Muscle of arm (tissue), 12 donors: Measurements from ENCODE around the gene RPN1. TPM values are rescaled to one million over a fixed set of nuclear protein-coding genes. Genes with fewer than 3 reads are reported as not detected.
"Not testable (repeated sequence)": the region's sequence is repeated elsewhere in the genome, so short reads cannot be mapped to it uniquely, and the experiment has no call there.

ENCODE experiments used
- DNase-seq: peaks from one replicate; pipeline ENCODE4 v3.0.0-alpha.2; 2013
- polyA plus RNA-seq, 12 donors: library from polyadenylated mRNA; unstranded; fragments of 120-200 nt; gene quantifications; one replicate each; pipeline ENCODE4 v1.2.1, GENCODE V29; 2013; ENCODE audit not compliant: insufficient read length in 12 of 12

Gene RPN1
- polyA plus RNA-seq, 12 donors: 90.9 to 132 (median 102) TPM; not detected in 1

DNA sequence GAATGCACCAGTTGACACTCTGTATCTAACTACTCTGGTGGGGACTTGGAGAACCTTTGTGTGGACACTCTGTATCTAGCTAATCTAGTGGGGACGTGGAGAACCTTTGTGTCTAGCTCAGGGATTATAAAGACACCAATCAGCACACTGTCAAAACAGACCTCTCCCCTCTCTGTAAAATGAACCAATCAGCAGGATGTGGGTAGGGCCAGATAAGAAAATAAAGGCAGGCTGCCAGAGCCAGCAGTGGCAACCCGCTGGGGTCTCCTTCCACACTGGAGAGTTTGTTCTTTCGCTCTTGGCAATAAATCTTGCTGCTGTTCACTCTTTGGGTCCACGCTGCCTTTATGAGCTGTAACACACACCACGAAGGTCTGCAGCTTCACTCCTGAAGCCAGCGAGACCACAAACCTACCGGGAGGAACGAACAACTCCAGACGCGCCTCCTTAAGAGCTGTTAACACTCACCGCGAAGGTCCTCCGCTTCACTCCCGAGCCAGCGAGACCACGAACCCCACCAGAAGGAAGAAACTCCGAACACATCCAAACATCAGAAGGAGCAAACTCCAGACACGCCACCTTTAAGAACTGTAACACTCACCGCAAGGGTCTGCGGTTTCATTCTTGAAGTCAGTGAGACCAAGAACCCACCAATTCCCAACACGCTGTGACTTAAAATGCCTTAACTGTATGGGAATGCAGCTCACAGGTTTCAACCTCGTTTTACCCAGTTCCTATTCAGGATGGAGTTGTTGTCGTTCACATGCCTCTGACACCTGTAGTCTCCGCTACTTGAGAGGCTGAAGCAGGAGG lies 3.6 kb upstream of the RPN1 start:
- not testable (repeated sequence) for DNase-seq

DNA sequence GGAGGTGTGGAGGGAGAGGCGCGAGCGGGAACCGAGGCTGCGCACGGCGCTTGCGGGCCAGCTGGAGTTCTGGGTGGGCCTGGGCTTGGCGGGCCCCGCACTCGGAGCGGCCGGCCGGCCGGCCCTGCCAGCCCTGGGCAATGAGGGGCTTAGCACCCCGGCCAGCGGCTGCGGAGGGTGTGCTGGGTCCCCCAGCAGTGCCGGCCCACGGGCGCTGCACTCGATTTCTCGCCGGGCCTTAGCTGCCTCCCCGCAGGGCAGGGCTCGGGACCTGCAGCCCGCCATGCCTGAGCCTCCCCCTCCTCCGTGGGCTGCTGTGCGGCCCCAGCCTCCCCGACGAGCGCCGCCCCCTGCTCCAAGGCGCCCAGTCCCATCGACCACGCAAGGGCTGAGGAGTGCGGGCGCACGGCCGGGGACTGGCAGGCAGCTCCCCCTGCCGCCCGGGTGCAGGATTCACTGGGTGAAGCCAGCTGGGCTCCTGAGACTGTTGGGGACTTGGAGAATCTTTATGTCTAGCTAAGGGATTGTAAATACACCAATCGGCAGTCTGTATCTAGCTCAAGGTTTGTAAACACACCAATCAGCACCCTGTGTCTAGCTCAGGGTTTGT lies 2.9 kb upstream of the RPN1 start:
- not testable (repeated sequence) for DNase-seq

DNA sequence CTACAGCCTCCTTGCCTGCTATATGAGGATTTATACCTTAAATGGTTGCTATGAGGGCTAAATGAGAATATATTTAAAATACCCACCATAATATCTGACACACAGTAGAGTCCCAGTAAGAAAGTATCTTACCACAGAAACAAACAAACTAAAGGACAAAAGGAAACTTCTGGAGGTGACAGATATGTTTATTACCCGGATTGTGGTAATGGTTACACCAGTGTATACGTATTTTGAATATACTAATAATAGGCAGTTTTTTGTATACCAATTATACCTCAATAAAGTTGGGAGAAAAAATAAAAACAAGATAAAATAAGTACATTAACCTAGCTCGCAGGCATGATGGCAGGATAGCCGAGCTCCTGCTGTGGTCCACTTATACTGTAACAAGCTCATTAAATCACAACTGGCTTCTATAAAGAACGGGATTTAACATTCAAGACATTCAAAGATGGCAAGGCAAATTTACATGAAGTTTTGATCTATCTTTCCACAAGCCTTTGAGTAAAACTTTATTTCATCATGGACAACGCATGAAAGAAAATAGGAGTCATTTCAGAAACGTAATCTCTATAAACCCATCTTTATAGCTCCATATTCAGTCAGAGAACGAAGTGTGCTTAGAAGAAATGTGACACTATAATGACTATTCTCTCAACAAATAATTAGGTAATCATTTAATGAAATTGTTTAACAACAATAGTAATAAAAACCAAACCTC lies 1.5 kb downstream of the RPN1 start:
- DNase-seq: no peak

DNA sequence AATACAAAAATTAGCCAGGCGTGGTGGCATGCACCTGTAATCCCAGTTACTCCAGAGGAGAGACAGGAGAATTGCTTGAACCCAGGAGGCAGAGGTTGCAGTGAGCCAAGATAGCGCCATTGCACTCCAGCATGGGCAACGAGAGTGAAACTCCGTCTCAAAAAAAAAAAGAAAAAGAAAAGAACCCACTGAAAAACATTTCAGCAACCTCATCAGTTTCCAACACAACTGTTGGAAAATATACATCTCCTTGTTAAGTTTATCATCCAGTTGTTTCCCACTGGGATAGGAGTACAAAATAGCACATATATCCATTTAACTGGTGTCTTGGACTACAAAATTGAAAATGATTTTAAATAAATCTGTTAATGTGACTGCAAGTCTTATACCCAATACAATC lies 2.2 kb downstream of the RPN1 start:
- no peak for DNase-seq

DNA sequence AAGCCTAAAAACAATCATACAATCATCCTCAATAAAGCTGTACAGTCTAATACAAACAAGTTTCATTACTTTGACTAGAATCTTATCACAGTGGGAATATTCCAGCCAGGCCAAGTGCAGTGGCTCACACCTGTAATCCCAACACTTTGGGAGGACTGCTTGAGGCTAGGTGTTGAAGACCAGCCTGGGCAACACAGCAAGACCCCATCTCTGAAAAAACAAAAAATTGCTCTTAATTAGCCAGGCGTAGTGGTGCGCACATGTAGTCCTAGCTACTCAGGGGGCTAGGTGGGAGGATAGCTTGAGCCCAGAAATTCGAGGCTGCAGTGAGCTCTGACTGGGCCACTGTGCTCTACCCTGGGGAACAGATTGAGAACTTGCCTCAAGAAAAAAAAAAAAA lies 3.3 kb downstream of the RPN1 start:
- no peak for DNase-seq

DNA sequence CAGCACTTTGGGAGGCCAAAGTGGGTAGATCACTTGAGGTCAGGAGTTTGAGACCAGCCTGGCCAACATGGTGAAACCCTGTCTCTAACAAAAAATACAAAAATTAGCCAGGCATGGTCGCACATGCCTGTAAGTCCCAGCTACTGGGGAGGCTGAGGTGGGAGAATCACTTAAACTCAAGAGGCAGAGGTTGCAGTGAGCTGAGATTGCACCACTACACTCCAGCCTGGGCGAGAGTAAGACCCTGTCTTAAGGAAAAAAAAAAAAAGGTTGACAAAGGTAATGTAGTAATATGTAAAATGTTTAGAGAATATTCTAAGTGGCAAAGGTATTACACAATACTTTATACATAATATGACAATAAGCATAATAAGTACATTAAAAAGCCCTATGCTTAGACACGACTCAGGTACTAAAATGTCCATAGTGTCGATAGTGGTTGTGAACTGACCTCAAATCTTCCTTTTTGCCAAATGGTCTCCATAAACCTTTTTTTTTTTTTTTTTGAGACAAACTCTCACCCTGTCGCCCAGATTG lies 16.5 kb downstream of the RPN1 start:
- no peak for DNase-seq

DNA sequence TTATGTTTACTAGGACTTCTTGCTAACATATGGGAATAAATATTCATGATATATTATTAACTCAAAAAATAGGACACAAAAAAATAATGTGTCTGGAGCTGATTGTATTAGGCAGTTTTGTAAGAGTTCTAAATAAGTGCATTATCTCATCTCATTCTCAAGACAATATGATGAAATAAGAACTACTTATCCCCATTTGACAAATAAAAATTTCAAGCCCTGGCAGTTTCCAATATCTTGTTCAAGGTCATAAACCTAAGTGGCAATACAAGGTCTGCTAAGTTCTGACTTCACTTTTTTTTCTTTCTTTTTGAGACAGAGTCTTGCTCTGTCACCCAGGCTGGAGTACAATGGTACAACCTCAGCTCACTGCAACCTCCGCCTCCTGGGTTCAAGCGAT lies 18.3 kb downstream of the RPN1 start:
- no peak for DNase-seq

DNA sequence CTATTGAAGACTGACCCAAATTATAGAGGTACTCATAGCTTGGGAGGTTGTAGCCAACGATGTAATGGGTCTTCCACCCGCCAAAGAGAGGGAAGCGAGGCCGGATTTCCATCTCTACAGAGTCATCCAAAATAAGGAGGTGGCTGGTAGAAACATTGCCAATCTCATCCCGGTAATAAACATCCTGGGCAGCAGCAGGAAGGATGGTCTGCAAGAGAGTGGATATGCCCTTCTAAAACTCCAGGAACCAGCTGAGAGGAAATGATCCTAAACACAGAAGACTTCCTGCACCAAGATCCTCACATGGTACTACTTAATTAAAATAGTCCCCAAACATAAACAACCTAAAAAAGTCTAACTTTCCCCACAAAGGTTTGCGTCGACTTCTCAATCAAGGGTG lies 20.7 kb downstream of the RPN1 start:
- no peak for DNase-seq

DNA sequence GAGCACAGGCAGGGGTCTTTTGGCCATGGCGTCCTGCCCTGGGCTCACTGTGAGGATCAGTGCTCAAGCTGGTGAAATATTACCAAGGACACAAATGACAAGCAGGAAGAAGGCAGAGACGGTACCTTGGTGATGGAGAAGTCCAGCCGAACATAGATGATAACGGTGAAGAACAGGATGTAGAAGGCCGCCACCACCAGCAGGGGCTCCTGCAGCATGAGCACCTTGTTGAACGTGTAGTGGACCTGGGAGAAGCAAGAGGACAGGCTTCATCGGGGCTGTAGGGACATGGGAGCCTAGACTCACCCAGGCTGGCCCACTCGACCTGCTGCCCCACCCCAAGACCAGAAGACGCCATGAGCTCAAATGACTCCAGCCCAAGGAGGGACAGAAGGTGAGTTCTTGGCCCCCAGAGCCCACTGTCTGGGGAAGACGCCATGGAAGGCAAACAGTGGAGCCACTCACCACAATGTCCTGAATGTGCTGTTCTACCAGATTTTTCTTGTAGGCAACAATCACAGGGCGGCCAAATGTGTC lies 25.1 kb downstream of the RPN1 start:
- DNase-seq: no peak

DNA sequence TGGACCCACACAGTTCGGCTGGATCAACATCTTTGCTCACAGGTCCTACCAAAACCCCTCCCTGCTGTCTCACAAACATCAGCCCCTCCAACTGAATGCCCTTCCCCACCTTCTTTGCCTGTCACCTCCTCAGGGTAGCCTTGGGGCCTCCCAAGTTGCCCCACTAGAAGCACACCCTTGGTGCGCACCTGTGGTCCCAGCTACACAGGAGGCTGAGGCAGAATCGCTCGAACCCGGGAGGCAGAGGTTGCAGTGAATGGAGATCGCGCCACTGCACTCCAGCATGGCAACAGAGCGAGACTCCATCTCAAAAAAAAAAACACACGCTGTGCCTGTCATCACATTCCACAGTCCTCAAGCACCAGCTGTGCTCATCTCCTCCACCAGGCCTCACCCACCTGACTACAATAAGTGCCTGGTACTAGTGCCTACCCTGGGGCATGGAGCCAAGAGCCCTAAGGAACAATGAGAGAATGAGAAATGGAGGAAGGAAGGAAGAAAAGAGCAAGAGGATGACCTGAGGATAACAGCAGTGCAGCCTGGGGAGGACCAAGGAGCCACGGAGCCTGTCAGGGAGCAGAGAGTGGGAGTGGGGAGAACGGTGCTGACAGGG lies 26.0 kb downstream of the RPN1 start:
- no peak for DNase-seq

DNA sequence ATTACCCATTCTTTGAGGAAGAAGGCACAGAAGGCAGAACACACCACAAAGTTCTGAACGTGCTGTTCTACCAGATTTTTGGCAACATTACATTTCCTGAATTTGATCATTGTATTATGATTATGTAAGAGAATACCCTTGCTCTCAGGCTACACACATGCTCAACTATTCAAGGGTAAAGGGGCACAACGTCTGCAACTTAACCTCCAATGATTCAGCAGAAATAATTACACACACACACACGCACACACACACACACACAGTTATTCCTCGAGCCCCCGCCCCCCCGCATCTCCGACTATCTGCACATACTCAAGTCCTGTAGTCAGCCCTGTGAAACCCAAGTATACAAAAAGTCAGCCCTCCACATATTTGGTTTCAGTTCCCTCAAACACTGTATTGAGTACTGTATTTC lies 26.8 kb downstream of the RPN1 start:
- no peak for DNase-seq

DNA sequence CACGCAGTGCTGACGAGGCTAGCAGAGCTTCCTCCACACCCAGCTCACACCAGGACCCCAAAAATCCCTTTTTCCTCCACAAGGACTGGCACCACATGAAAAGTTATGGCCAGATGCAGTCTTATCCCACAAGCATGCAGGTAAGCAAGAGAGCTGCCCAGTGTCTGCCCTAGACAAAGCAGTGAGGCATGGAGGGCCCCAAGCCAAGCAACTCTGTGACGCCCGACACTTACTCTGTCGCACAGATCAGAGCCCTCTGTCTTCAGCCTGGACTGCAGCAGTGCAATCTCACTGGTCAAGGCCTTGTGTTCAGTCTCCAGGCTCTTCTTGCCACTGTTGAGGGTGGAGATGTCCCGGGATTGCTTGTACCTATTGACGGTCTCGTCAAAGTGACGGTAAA lies 28.7 kb downstream of the RPN1 start:
- DNase-seq: no peak

DNA sequence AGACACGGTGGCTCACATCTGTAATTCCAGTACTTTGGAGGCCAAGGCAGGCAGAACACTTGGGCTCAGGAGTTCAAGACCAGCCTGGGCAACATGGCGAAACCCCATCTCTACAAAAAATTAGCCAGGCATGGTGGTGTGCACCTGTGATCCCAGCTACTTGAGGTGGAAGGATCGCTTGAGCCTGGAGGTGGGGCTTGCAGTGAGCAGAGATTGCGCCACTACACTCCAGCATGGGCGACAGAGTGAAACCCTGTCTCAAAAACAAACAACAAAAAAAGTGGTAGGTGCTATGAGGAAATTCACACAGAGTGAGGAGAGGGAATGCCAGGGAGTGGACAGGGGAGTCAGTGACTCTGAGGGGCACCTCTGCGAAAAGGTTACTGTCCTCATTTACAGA lies 29.4 kb downstream of the RPN1 start:
- no peak for DNase-seq

DNA sequence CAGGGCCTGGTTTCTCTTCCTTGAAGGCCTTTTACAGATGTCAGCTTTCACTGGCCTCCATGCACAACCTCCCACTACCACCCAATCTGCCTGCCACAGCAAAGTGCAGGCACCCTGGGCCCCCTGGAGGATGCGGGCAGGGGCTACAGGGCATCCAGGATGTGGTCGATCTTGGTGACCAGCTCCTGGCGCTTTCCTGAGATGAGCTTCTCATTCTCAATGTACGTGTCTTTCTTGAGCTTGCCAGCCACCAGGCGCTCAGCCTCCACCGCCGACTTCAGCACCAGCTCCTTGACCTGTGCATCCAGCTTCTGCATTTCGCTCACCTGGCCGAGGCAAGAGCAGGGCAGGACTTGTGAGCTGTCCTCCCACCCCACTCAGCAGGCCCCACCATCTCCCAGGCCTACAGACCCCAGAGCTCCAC lies 30.3 kb downstream of the RPN1 start:
- no peak for DNase-seq

DNA sequence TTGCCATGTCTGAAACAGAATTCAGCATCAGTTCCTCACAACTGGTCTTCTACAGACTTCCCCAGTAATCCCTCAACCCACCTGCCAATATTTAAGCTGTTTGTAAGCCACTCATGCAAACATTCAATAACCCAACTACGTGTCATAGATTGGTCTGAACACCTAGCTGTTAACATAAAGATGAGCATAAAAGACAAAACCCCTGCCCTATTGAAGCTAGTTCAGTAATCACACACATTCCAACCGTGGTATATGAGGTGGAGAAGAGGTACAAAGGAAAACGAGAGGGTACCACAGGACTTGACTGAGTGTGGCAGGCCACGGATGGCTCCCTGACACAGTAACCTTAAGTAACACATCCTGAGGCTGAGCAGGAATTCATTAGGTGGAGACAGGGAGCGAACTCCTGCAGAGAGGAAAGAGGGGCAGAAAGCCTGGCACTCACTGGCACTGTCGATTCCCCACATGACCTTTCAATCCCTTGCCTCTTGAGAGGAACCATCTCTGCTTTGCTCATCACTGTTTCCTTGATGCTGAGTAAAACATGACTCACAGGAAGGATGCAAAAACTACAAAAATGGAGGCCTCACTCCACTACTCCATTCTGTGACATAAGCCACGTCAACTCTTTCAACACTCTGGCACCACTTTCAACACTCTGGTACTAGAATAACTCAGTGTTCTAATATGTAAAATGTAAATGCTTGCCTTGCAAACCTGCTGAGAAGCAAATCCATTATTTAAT lies 31.3 kb downstream of the RPN1 start:
- no peak for DNase-seq

DNA sequence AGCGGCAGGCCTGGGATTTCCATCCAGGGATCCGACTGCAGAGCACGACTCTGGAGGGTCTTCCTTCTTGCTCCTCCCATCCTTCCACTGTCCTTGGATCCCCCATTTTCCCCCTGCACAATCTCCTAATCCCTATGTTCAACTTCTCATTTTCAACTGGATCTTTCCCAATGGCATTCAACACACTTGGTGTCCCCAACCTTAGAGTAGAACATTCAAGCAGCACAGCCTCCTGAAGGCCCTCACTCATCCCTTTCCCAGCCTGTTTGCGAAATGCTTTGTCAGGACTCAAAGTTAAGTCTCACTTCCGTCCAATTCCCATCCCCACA lies 32.3 kb downstream of the RPN1 start:
- no peak for DNase-seq

DNA sequence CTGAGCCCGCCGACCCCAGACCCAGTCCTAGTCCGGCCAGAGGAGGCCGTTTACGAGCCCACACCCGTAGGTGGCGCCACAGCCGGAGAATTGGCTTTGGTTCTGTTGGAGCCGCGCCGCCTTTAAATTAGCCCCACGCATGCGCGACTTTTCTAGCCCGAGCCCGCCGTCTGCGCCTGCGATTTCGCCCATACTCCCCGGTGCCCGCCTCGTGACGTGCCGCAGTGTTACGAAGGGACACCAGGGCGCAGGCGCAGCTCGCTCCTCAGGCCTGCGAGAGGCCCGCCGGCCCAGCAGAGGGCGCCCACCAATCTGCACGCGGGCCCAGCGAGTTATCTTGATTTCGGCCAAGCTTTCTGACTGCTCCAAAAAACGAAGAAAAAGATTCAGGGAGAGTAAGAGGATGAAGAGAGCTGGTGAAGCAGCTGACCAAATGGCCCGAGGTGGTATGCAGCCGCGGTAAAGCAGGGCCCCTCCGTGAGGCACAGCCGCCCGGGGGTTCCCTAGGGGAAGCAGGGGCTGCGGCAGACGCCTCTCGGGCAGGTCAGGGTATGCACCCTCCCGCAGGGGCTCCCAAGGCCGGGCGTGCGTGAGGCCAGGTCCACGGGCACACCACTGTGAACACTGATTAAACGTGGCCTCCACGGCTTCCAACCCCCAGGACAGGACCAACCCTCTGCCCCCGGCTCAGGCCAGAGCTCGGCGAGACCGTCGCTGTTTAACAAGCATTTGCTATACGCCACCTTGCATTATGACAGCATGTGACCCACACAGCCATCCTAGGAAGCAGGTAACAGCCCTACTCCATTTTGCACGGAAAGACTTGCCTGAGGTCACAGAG lies 32.8 kb downstream of the RPN1 start:
- DNase-seq: peak; percentile 98

DNA sequence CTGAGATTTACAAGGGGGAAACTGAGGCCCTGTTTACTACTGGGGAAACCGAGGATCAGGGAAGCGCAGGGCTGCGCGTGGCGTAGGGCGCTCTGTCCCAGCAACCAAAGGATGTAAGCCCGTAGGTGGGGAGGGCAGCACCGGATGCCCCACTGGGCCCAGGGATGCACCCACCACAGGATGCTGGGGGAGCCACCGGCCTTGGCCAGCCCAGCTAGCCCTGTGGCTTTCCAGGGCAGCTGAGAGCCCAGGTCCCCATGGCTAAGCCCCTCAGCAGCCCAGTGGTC lies 33.4 kb downstream of the RPN1 start:
- DNase-seq: no peak

DNA sequence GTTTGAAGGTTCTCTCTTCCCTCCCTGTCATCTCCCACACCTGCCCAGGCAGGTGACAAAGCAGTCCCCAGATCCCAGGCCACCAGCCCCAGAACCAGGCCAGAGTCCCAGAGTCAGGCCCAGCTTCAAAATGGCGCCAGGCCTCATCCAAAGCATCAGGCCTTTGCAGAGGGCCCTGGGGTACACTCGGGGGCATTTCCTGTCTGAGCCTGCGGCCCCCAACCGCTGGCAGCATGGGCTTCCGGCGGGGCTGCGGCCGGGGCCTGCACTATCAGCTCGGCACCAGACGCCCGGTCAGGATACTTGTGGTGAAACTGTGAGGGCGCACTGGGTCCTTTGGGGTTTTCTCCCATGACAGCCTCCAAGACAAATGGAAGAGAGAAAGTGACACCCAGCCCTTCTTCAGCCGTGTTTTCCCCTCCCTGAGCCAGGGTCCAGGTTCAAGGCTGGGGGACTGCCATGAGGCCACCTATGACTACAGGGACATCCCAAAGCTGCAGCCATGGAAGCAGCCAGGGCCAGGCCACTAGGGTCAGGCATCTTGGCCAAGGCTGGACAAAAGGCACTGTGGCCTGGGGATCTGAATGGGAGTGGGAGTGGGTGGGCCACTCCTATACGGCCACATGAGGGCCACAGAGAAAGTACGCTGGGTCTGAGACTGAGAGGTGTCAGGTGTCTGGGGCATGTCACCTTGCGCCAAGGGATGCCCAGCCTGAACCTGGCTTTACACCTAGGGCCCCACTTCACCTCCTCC lies 33.9 kb downstream of the RPN1 start:
- no peak for DNase-seq

DNA sequence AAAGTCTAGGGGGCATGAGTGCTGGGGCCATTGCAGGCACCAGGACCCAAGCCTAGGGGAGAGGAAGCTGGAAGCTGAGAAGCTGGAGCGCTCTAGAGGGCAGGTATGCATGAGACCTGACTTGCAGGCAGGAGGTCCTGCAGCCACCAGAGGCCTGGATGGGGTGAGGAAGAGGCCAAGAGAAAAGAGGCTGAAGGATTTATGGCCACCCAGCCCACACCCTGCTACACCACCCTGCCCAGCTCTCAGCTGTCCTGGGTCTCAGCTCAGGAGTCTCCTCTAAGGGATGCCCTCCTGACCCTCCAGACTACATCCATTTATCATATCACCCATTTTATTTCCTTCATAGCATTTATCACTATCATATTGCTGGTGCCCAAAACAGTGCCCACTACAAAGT lies 36.5 kb downstream of the RPN1 start:
- DNase-seq: no peak
